ENCODE results near the gene CHP1.
"Not testable (repeated sequence)": the region's sequence is repeated elsewhere in the genome, so short reads cannot be mapped to it uniquely, and the experiment has no call there.

GRCh38 chr15:41282436-41282835, 51.4 kb downstream of the CHP1 start:
- TF ChIP-seq KLF1 (tag; IDR thresholded peaks at IDR 0.05); ZNF589 (CRISPR knock-in tag; IDR thresholded peaks at IDR 0.05; ENCODE audit: low read depth); CTCF (IDR thresholded peaks at IDR 0.05 in 2 of 3, conservative IDR thresholded peaks at IDR 0.05 in 1 of 3; ENCODE audit: insufficient read depth in 2 of 3, low read depth in 1 of 3, low read length in 3 of 3); FOXA1 (IDR thresholded peaks at IDR 0.05; ENCODE audit: borderline replicate concordance); TAF1 (IDR thresholded peaks at IDR 0.05; ENCODE audit: control insufficient read depth, extremely low read depth, insufficient read depth, low read length, severe bottlenecking); RHOXF2B (CRISPR knock-in tag; conservative IDR thresholded peaks at IDR 0.05); RFX1 (IDR thresholded peaks at IDR 0.05): not testable (repeated sequence)

All from K562 (cell line).